ENCODE data around the gene TMEM50B.

DNA sequence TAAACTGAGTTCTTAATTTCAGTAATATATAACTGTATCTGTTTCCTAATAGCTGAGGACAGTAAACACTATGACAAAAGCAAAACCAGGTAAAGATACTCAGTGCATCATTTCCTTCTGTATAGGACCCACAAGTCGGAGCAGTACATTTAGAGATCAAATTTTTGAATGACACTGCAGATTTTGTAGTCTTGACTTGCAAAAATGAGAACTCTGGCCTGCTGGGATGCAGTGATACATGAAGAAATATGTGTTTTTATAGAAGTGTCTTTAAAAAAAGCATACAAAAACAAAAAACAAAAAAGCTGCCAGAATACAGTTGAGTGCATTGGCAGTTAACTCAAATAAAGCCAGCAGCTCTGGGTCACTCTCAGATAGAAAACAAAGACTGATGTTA is 43.2 kb upstream of the TMEM50B start:
- TF ChIP-seq CTCF (IDR thresholded peaks at IDR 0.05; ENCODE audit: insufficient read depth, low read depth, low read length) (no peak), EZH2 (IDR thresholded peaks at IDR 0.05; ENCODE audit: insufficient read depth, low read length) (no peak)
